Measurements from ENCODE around the gene PRMT7.

PRMT7 gene

DNA sequence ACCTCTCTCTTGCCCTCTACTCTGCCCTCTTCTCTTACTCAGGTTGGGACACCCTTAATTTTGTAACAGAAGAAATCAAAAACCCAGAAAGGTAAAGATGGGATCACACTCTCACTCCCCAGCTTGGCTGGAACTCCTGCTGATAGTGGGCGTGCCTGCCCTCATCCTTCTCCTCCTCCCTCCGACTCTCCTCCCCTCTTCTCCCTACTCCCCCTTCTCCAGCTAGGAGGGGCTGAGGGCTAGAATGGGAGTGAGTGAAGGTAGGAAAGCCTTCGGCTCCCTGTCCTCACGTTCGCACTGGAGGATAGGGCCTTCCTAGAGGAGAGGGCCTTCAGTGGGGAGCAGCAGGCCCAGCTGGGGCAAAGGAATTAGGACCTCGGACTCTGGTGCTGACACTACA is 20.4 kb upstream of the PRMT7 start:
- no peak overlapping the region for H3K4me3 ChIP-seq (ENCODE audit: low read depth, low read length)
- TF ChIP-seq, protein P1, sequence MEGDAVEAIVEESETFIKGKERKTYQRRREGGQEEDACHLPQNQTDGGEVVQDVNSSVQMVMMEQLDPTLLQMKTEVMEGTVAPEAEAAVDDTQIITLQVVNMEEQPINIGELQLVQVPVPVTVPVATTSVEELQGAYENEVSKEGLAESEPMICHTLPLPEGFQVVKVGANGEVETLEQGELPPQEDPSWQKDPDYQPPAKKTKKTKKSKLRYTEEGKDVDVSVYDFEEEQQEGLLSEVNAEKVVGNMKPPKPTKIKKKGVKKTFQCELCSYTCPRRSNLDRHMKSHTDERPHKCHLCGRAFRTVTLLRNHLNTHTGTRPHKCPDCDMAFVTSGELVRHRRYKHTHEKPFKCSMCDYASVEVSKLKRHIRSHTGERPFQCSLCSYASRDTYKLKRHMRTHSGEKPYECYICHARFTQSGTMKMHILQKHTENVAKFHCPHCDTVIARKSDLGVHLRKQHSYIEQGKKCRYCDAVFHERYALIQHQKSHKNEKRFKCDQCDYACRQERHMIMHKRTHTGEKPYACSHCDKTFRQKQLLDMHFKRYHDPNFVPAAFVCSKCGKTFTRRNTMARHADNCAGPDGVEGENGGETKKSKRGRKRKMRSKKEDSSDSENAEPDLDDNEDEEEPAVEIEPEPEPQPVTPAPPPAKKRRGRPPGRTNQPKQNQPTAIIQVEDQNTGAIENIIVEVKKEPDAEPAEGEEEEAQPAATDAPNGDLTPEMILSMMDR (IDR thresholded peaks at IDR 0.05; ENCODE audit: low read depth, low read length), result no peak

DNA sequence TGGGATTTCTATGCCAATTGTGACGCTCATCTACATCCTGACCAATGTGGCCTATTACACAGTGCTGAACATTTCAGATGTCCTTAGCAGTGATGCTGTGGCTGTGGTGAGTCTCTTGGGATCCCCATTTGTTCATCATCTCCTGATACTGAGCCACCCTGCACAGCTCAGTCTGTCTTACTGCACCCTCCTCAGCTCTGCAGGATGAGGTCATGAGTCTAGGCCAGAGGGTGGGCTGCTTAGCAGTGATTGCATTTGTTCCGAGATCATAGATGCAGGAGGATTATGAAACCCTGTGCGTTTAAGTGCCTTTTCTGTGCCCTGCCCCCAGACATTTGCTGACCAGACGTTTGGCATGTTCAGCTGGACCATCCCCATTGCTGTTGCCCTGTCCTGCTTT is 19.6 kb upstream of the PRMT7 start:
- no peak overlapping the region for H3K4me3 ChIP-seq (ENCODE audit: low read depth, low read length)
- TF ChIP-seq, protein P1 (IDR thresholded peaks at IDR 0.05; ENCODE audit: low read depth, low read length), result no peak

DNA sequence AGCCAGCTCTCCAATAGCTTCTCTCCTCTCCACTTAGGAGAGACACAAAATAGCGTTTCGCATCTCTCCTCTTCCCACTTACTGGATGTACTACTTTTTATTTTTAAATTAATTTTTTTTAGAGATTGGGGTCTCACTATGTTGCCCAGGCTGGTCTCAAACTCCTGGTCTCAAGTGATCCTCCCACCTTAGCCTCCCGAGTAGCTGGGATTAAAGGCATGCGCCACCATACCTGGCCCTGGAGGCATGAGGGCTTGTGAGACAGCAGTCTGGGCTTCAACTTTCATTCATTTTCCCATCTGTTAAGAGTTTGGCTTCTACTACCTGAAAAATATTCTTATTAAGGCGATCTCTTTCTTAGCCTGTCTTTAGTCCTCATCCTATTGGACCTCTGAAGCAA is 18.4 kb upstream of the PRMT7 start:
- TF ChIP-seq, protein P1 (IDR thresholded peaks at IDR 0.05; ENCODE audit: low read depth, low read length), result no peak
- H3K4me3 ChIP-seq (ENCODE audit: low read depth, low read length), result no peak overlapping the region

DNA sequence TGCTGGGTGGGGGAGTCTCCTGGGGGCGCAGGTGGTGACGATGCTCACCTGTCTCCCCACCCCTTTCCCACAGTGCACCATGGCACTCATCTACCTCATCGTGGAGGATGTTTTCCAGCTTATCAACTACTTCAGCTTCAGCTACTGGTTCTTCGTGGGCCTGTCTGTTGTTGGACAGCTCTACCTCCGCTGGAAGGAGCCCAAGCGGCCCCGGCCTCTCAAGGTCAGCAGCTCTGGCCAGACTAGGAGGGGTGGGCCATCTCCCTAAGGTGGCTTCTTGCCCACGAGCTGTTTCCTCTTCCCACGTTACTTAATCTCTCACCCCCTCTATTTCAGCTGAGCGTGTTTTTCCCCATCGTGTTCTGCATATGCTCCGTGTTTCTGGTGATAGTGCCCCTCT is 14.5 kb upstream of the PRMT7 start:
- no peak overlapping the region for H3K4me3 ChIP-seq (ENCODE audit: low read depth, low read length)

DNA sequence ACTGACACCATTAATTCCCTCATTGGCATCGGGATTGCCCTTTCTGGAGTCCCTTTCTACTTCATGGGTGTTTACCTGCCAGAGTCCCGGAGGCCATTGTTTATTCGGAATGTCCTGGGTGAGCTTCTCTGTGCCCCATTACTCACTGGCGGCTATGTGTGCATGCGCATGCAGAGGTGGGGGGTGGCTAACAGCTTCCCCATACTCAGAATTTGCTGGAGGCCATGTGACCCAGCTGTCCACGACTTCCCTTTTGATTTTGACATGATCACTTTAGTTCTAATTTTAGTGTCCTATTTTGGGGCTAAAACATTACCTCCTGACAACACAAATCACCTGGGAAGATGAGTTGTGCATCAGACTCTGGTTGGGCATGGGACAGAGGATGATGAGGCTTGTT is 14.1 kb upstream of the PRMT7 start:
- H3K4me3 ChIP-seq (ENCODE audit: low read depth, low read length), result no peak overlapping the region
- TF ChIP-seq, protein P1 (IDR thresholded peaks at IDR 0.05; ENCODE audit: low read depth, low read length), result no peak

More for the DNA sequence above, 14.5 kb upstream of the PRMT7 start:
- TF ChIP-seq, protein P1 (IDR thresholded peaks at IDR 0.05; ENCODE audit: low read depth, low read length), result no peak

DNA sequence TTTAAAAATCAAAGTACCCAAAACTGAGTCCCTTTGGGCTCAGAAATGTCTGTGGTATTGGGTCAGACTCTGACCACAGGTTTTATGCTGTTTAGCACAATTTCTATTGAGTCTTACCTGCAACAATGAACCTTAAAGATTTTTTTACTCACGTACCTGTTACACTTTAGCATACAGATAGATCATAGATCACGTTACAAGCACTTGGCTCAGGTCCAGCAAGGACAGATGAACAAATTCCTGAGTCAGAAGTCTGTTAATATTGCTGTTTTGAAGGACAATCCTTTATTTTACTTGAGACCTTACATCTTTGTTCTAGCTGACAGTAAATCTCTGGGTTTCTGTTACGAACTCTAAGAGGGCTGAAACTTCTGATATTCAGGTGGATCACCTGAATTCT is 12.9 kb upstream of the PRMT7 start:
- no peak overlapping the region for H3K4me3 ChIP-seq (ENCODE audit: low read depth, low read length)
- TF ChIP-seq, protein P1 (IDR thresholded peaks at IDR 0.05; ENCODE audit: low read depth, low read length), result no peak

DNA sequence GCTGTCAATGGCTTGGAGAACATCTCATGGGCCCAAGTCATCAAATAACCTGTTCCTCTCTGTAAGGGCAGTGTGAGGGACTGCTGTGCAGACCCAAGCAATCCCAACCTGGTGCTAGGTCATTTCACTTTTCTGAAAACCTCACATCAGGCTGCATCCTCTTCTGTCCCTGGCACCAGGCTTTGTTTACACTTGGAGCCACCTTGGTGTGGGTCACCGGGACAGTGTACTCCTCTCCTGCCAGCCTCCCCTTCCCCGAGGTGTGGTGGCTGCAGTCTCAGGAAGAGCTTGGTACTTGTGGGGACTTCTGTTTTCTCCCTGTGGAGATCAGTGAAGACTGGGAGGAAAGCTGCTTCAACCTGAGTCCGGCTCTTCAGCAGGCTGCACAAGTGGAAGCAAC is 12.5 kb upstream of the PRMT7 start:
- no peak overlapping the region for H3K4me3 ChIP-seq (ENCODE audit: low read depth, low read length)
- TF ChIP-seq, protein P1 (IDR thresholded peaks at IDR 0.05; ENCODE audit: low read depth, low read length), result no peak

All from WI38 (cell line).